ENCODE measurements around the gene HEATR1. TPM values are rescaled to one million over a fixed set of nuclear protein-coding genes. Genes with fewer than 3 reads are reported as not detected.
"Not testable (repeated sequence)": the region's sequence is repeated elsewhere in the genome, so short reads cannot be mapped to it uniquely, and the experiment has no call there.

HEATR1 gene
- total RNA-seq, 5 donors from 2014 or later (not counting 1 experiment from before 2014, with no cell fraction given), result 42.3 to 49.8 (median 46.9) TPM

- POLR2A ChIA-PET, result interaction anchor here in 1 of 2 donors (0.6 kb wide), 1 partner anchor 49 kb away, joined by 6 read pairs; no protein-coding TSS in a partner anchor
- H3K27me3 Mint-ChIP-seq, result peaks cover 0 to 4% of the 10 kb centered on the region in 2 donors
- no peak for ATAC-seq (replicated peaks in 1 of 4)
- H3K4me1 Mint-ChIP-seq, result peaks cover 20 to 38% (median 29%) of the 10 kb centered on the region in 3 donors
- no peak for DNase-seq
- CTCF ChIA-PET, result no interaction called here
- H3K27ac Mint-ChIP-seq, result no peak overlapping the region
- H3K27ac ChIP-seq (ENCODE audit: low read length), result no peak overlapping the region
- 97% methylated on average over 3 of the region's 5 CpGs for WGBS (ENCODE audit: insufficient coverage)
- H3K36me3 ChIP-seq (ENCODE audit: control insufficient read depth in 2 of 2, extremely low read depth in 1 of 2, insufficient read depth in 1 of 2, low read length in 1 of 2), result no peaks in the 10 kb centered on the region
- no peaks in the 10 kb centered on the region for H3K36me3 Mint-ChIP-seq
- peaks cover 2 to 10% of the 10 kb centered on the region in 2 experiments for H3K4me1 ChIP-seq (ENCODE audit: control insufficient read depth in 1 of 2, extremely low read depth in 1 of 2, insufficient read depth in 2 of 2, low read length in 2 of 2)
- no peaks in the 10 kb centered on the region for H3K9me3 ChIP-seq
- no peaks in the 10 kb centered on the region for H3K27me3 ChIP-seq (replicated peaks in 1 of 2; ENCODE audit: control insufficient read depth in 2 of 2, extremely low read depth in 1 of 2, insufficient read depth in 2 of 2, low read length in 1 of 2)
- H3K4me3 Mint-ChIP-seq, result no peak overlapping the region
- no peaks in the 10 kb centered on the region for H3K9me3 Mint-ChIP-seq
- no peak overlapping the region for H3K4me3 ChIP-seq (ENCODE audit: control insufficient read depth in 1 of 2, extremely low read depth in 1 of 2, low read length in 1 of 2)
These were observed 97.2 kb downstream of the HEATR1 start for GRCh38 chr1:236507022-236507700.

GRCh38 chr1:236504338-236504737 lies 100.0 kb downstream of the HEATR1 start:
- H3K36me3 Mint-ChIP-seq; H3K27ac ChIP-seq (ENCODE audit: low read length); POLR2A ChIA-PET; H3K27me3 ChIP-seq (replicated peaks in 1 of 2; ENCODE audit: control insufficient read depth in 2 of 2, extremely low read depth in 1 of 2, insufficient read depth in 2 of 2, low read length in 1 of 2); DNase-seq; H3K9me3 Mint-ChIP-seq; H3K4me3 ChIP-seq (ENCODE audit: control insufficient read depth in 1 of 2, extremely low read depth in 1 of 2, low read length in 1 of 2); H3K9me3 ChIP-seq; CTCF ChIA-PET; H3K4me3 Mint-ChIP-seq; H3K36me3 ChIP-seq (ENCODE audit: control insufficient read depth in 2 of 2, extremely low read depth in 1 of 2, insufficient read depth in 1 of 2, low read length in 1 of 2); H3K27me3 Mint-ChIP-seq; H3K4me1 ChIP-seq (ENCODE audit: control insufficient read depth in 1 of 2, extremely low read depth in 1 of 2, insufficient read depth in 2 of 2, low read length in 2 of 2); ATAC-seq (replicated peaks in 1 of 4); H3K27ac Mint-ChIP-seq: not testable (repeated sequence)
- peaks cover 19 to 28% (median 23%) of the 10 kb centered on the region in 3 donors for H3K4me1 Mint-ChIP-seq
- 88% methylated on average over 1 of the region's 3 CpGs for WGBS (ENCODE audit: insufficient coverage)

GRCh38 chr1:236502972-236503639 lies 101.2 kb downstream of the HEATR1 start:
- H3K27me3 Mint-ChIP-seq, result no peaks in the 10 kb centered on the region
- ATAC-seq (replicated peaks in 1 of 4) (peak in 2 of 4 experiments; percentile 31 to 48), DNase-seq (peak in 5 of 35 experiments; percentile 2 to 35 (median 18))
- Histone ChIP-seq H3K4me1 (ENCODE audit: control insufficient read depth in 1 of 2, extremely low read depth in 1 of 2, insufficient read depth in 2 of 2, low read length in 2 of 2) (peaks cover 2 to 6% of the 10 kb centered on the region in 2 experiments), H3K27ac (ENCODE audit: low read length) (no peak overlapping the region), H3K27me3 (replicated peaks in 1 of 2; ENCODE audit: control insufficient read depth in 2 of 2, extremely low read depth in 1 of 2, insufficient read depth in 2 of 2, low read length in 1 of 2) (peaks cover 0 to 4% of the 10 kb centered on the region in 2 experiments), H3K4me3 (ENCODE audit: control insufficient read depth in 1 of 2, extremely low read depth in 1 of 2, low read length in 1 of 2) (no peak overlapping the region), H3K9me3 (no peaks in the 10 kb centered on the region), H3K36me3 (ENCODE audit: control insufficient read depth in 2 of 2, extremely low read depth in 1 of 2, insufficient read depth in 1 of 2, low read length in 1 of 2) (no peaks in the 10 kb centered on the region)
- H3K36me3 Mint-ChIP-seq, result no peaks in the 10 kb centered on the region
- ChIA-PET POLR2A (interaction anchor here in 1 of 2 donors (0.6 kb wide), 1 partner anchor 122 kb away, joined by 18 read pairs; no protein-coding TSS in a partner anchor), CTCF (interaction anchor here (0.7 to 0.9 kb wide), 3 partner anchors 12 to 618 kb away, joined by 3 to 5 read pairs (median 4); no protein-coding TSS in a partner anchor)
- no peaks in the 10 kb centered on the region for H3K9me3 Mint-ChIP-seq
- H3K4me3 Mint-ChIP-seq, result peak overlapping the region in 2 of 3 donors; percentile 17 to 72
- peak overlapping the region; percentile 65 to 80 for H3K27ac Mint-ChIP-seq
- 5% methylated on average over 9 of the region's 15 CpGs for WGBS (ENCODE audit: insufficient coverage)
- H3K4me1 Mint-ChIP-seq, result peaks cover 10 to 17% (median 17%) of the 10 kb centered on the region in 3 donors

- Mint-ChIP-seq H3K27ac (peak overlapping the region; percentile 60 to 80), H3K36me3 (no peaks in the 10 kb centered on the region), H3K4me1 (peaks cover 10 to 17% (median 17%) of the 10 kb centered on the region in 3 donors), H3K27me3 (no peaks in the 10 kb centered on the region), H3K4me3 (peak overlapping the region; percentile 4 to 72 (median 34)), H3K9me3 (no peaks in the 10 kb centered on the region)
- Histone ChIP-seq H3K4me1 (ENCODE audit: control insufficient read depth in 1 of 2, extremely low read depth in 1 of 2, insufficient read depth in 2 of 2, low read length in 2 of 2) (peaks cover 2 to 6% of the 10 kb centered on the region in 2 experiments), H3K27ac (ENCODE audit: low read length) (no peak overlapping the region), H3K4me3 (ENCODE audit: control insufficient read depth in 1 of 2, extremely low read depth in 1 of 2, low read length in 1 of 2) (no peak overlapping the region), H3K36me3 (ENCODE audit: control insufficient read depth in 2 of 2, extremely low read depth in 1 of 2, insufficient read depth in 1 of 2, low read length in 1 of 2) (no peaks in the 10 kb centered on the region), H3K9me3 (no peaks in the 10 kb centered on the region), H3K27me3 (replicated peaks in 1 of 2; ENCODE audit: control insufficient read depth in 2 of 2, extremely low read depth in 1 of 2, insufficient read depth in 2 of 2, low read length in 1 of 2) (peaks cover 0 to 4% of the 10 kb centered on the region in 2 experiments)
- CTCF ChIA-PET, result interaction anchor here (0.7 to 0.9 kb wide), 2 partner anchors 11 to 618 kb away, joined by 3 to 4 read pairs; no protein-coding TSS in a partner anchor
- whole genome bisulfite sequencing (ENCODE audit: insufficient coverage), result 54% methylated on average over 2 of the region's 2 CpGs
- DNase-seq (no peak), ATAC-seq (replicated peaks in 1 of 4) (no peak)
- POLR2A ChIA-PET, result interaction anchor here in 1 of 2 donors (0.6 kb wide), 1 partner anchor 121 kb away, joined by 18 read pairs; no protein-coding TSS in a partner anchor
These were observed 101.7 kb downstream of the HEATR1 start for GRCh38 chr1:236502579-236502971.

- H3K27ac Mint-ChIP-seq, result no peak overlapping the region
- peaks cover 3% of the 10 kb centered on the region in 2 donors for H3K27me3 Mint-ChIP-seq
- DNase-seq (no peak), ATAC-seq (replicated peaks in 1 of 4) (no peak)
- 91% methylated on average over 5 of the region's 6 CpGs for WGBS (ENCODE audit: insufficient coverage)
- H3K27me3 ChIP-seq (replicated peaks in 1 of 2; ENCODE audit: control insufficient read depth in 2 of 2, extremely low read depth in 1 of 2, insufficient read depth in 2 of 2, low read length in 1 of 2), result peaks cover 0 to 15% of the 10 kb centered on the region in 2 experiments
- ChIA-PET CTCF (no interaction called here), POLR2A (no interaction called here)
- peaks cover 2 to 6% of the 10 kb centered on the region in 2 experiments for H3K4me1 ChIP-seq (ENCODE audit: control insufficient read depth in 1 of 2, extremely low read depth in 1 of 2, insufficient read depth in 2 of 2, low read length in 2 of 2)
- H3K4me3 Mint-ChIP-seq, result no peak overlapping the region
- no peaks in the 10 kb centered on the region for H3K36me3 ChIP-seq (ENCODE audit: control insufficient read depth in 2 of 2, extremely low read depth in 1 of 2, insufficient read depth in 1 of 2, low read length in 1 of 2)
- H3K9me3 Mint-ChIP-seq, result no peaks in the 10 kb centered on the region
- peaks cover 10 to 17% (median 16%) of the 10 kb centered on the region in 3 donors for H3K4me1 Mint-ChIP-seq
- no peaks in the 10 kb centered on the region for H3K9me3 ChIP-seq
- no peaks in the 10 kb centered on the region for H3K36me3 Mint-ChIP-seq
- H3K4me3 ChIP-seq (ENCODE audit: control insufficient read depth in 1 of 2, extremely low read depth in 1 of 2, low read length in 1 of 2), result no peak overlapping the region
- no peak overlapping the region for H3K27ac ChIP-seq (ENCODE audit: low read length)
These were observed 103.2 kb downstream of the HEATR1 start for GRCh38 chr1:236501093-236501492.

Data from T-cell (primary cell).